Caco-2 (cell line): ENCODE results near the gene SORL1. TPM values are rescaled to one million over a fixed set of nuclear protein-coding genes. Genes with fewer than 3 reads are reported as not detected.

Experiments
- BruUV-seq: library from RNA; stranded (reverse); fragments of 400-500 nt; replicated peaks from 2 replicates; lab custom pipeline; 2021; lab: Mats Ljungman, UMichigan
- CTCF ChIA-PET: fragments of 300-600 bp; sonication (Branson Sonifier 250); formaldehyde crosslinking; loops from one replicate; lab custom pipeline; 2022; ENCODE audit warnings: antibody characterized with exemption; lab: Charles Lee
- POLR2A ChIA-PET: fragments of 300-600 bp; sonication (Branson Sonifier 250); formaldehyde crosslinking; loops from one replicate; lab custom pipeline; 2022; ENCODE audit warnings: antibody characterized with exemption; lab: Charles Lee
- DNase-seq, 2 experiments: peaks; one replicate each; pipeline versions ENCODE4 v3.0.0 to v3.0.0-alpha.2; 2020 to 2022
- H3K27me3 ChIP-seq: replicated peaks from 2 replicates; pipeline ENCODE4 v1.6.0; 2011; ENCODE audit warnings: low read length; ENCODE audit not compliant: control insufficient read depth, insufficient read depth
- H3K36me3 ChIP-seq: 2 replicates; pipeline ENCODE4 v1.5.1; 2011; ENCODE audit warnings: low read length; ENCODE audit not compliant: control insufficient read depth, insufficient read depth
- H3K4me1 ChIP-seq: fragments of 250-450 bp; sonication (Bioruptor Pico); 2 replicates; pipeline ENCODE4 v1.5.1; 2020; ENCODE audit warnings: mild to moderate bottlenecking
- H3K4me3 ChIP-seq: 2 replicates; pipeline ENCODE4 v1.5.1; 2011; ENCODE audit warnings: low read depth, mild to moderate bottlenecking, control low read depth, low read length
- H3K9me3 ChIP-seq: fragments of 250-450 bp; sonication (Bioruptor Pico); 2 replicates; pipeline ENCODE4 v1.5.1; 2020; ENCODE audit warnings: mild to moderate bottlenecking, moderate library complexity
- H3K27ac Mint-ChIP-seq: one replicate; pipeline ENCODE4 v1.8.0; 2022; ENCODE audit warnings: mixed read lengths; ENCODE audit not compliant: unreplicated experiment
- H3K27me3 Mint-ChIP-seq: one replicate; pipeline ENCODE4 v1.8.0; 2022; ENCODE audit warnings: mixed read lengths; ENCODE audit not compliant: insufficient read depth, unreplicated experiment
- H3K36me3 Mint-ChIP-seq: one replicate; pipeline ENCODE4 v1.8.0; 2022; ENCODE audit warnings: mild to moderate bottlenecking, mixed read lengths; ENCODE audit not compliant: insufficient read depth, unreplicated experiment
- H3K4me1 Mint-ChIP-seq: one replicate; pipeline ENCODE4 v1.8.0; 2022; ENCODE audit warnings: low read depth, mixed read lengths; ENCODE audit not compliant: unreplicated experiment
- H3K4me3 Mint-ChIP-seq: one replicate; pipeline ENCODE4 v1.8.0; 2022; ENCODE audit warnings: mild to moderate bottlenecking, moderate library complexity, mixed read lengths; ENCODE audit not compliant: unreplicated experiment
- H3K9me3 Mint-ChIP-seq: one replicate; pipeline ENCODE4 v1.8.0; 2022; ENCODE audit warnings: mixed read lengths; ENCODE audit not compliant: unreplicated experiment
- CTCF ChIP-seq, 2 experiments: fragments of 200-600 bp in 1 of 2; IDR thresholded peaks; 1 replicate in 1 of 2; 2 replicates in 1 of 2; pipeline versions ENCODE4 v1.5.1 to v1.8.0; 2011 to 2022; ENCODE audit warnings: antibody characterized with exemption in 1 of 2, control low read depth in 1 of 2, inconsistent platforms in 1 of 2, low read depth in 1 of 2, low read length in 1 of 2, mild to moderate bottlenecking in 1 of 2, moderate library complexity in 1 of 2; ENCODE audit not compliant: insufficient read depth in 1 of 2, severe bottlenecking in 1 of 2, unreplicated experiment in 1 of 2
- intact Hi-C: fragments of 100-400 bp; cut with micrococcal nuclease; formaldehyde crosslinking; loops from one replicate; pipeline ENCODE4 v1.10.0; 2022; ENCODE audit not compliant: unreplicated experiment
- total RNA-seq: library from RNA; stranded (reverse); gene quantifications from 2 replicates; pipeline ENCODE4 v1.2.3, GENCODE V29; 2022

SORL1 gene
- total RNA-seq, 1 experiment from 2014 or later = 26.3 TPM

GRCh38 chr11:121486054-121486453 is 33.9 kb downstream of the SORL1 start:
- no peaks in the 10 kb centered on the region for H3K9me3 Mint-ChIP-seq
- H3K27ac Mint-ChIP-seq = no peak overlapping the region
- no peaks in the 10 kb centered on the region for H3K27me3 Mint-ChIP-seq
- ChIA-PET CTCF (no interaction called here), POLR2A (no interaction called here)
- TF ChIP-seq CTCF (IDR thresholded peaks at IDR 0.05; ENCODE audit: insufficient read depth in 1 of 2, low read depth in 1 of 2, low read length in 1 of 2, severe bottlenecking in 1 of 2, unreplicated experiment in 1 of 2) = no peak
- Histone ChIP-seq H3K9me3 (no peaks in the 10 kb centered on the region), H3K36me3 (no peaks in the 10 kb centered on the region), H3K27me3 (no peaks in the 10 kb centered on the region), H3K4me3 (no peak overlapping the region), H3K4me1 (no peaks in the 10 kb centered on the region)
- no peaks in the 10 kb centered on the region for H3K4me1 Mint-ChIP-seq
- no peak overlapping the region for H3K4me3 Mint-ChIP-seq
- H3K36me3 Mint-ChIP-seq = no peaks in the 10 kb centered on the region
- BruUV-seq = no TSS peak
- intact Hi-C loops = no loop called here
- DNase-seq = no peak

GRCh38 chr11:121487191-121487590 is 35.1 kb downstream of the SORL1 start:
- Histone ChIP-seq H3K4me1 (no peaks in the 10 kb centered on the region), H3K4me3 (no peak overlapping the region), H3K9me3 (no peaks in the 10 kb centered on the region), H3K36me3 (no peaks in the 10 kb centered on the region), H3K27me3 (no peaks in the 10 kb centered on the region)
- no peak for TF ChIP-seq CTCF (IDR thresholded peaks at IDR 0.05; ENCODE audit: insufficient read depth in 1 of 2, low read depth in 1 of 2, low read length in 1 of 2, severe bottlenecking in 1 of 2, unreplicated experiment in 1 of 2)
- no peaks in the 10 kb centered on the region for H3K27me3 Mint-ChIP-seq
- no TSS peak for BruUV-seq
- ChIA-PET POLR2A (no interaction called here), CTCF (no interaction called here)
- no peak overlapping the region for H3K27ac Mint-ChIP-seq
- no peaks in the 10 kb centered on the region for H3K9me3 Mint-ChIP-seq
- DNase-seq = no peak
- intact Hi-C loops = no loop called here
- no peaks in the 10 kb centered on the region for H3K4me1 Mint-ChIP-seq
- no peaks in the 10 kb centered on the region for H3K36me3 Mint-ChIP-seq
- H3K4me3 Mint-ChIP-seq = no peak overlapping the region

- TF ChIP-seq CTCF (IDR thresholded peaks at IDR 0.05; ENCODE audit: insufficient read depth in 1 of 2, low read depth in 1 of 2, low read length in 1 of 2, severe bottlenecking in 1 of 2, unreplicated experiment in 1 of 2) = no peak
- H3K9me3 Mint-ChIP-seq = no peaks in the 10 kb centered on the region
- intact Hi-C loops = no loop called here
- H3K27ac Mint-ChIP-seq = no peak overlapping the region
- Histone ChIP-seq H3K4me1 (no peaks in the 10 kb centered on the region), H3K4me3 (no peak overlapping the region), H3K36me3 (no peaks in the 10 kb centered on the region), H3K27me3 (no peaks in the 10 kb centered on the region), H3K9me3 (no peaks in the 10 kb centered on the region)
- no peaks in the 10 kb centered on the region for H3K4me1 Mint-ChIP-seq
- ChIA-PET CTCF (no interaction called here), POLR2A (no interaction called here)
- no peaks in the 10 kb centered on the region for H3K36me3 Mint-ChIP-seq
- no peak for DNase-seq
- H3K27me3 Mint-ChIP-seq = no peaks in the 10 kb centered on the region
- no TSS peak for BruUV-seq
- no peak overlapping the region for H3K4me3 Mint-ChIP-seq
Measured at GRCh38 chr11:121488170-121488569, 36.1 kb downstream of the SORL1 start.
